ENCODE measurements around the gene DTNBP1. TPM values are rescaled to one million over a fixed set of nuclear protein-coding genes. Genes with fewer than 3 reads are reported as not detected.

Gene DTNBP1
- total and polyA plus RNA-seq, 2 of the 8 experiments (the other 6 are each of a cell fraction or from before 2014, with no cell fraction given): 13.5 to 22.1 TPM

GRCh38 chr6:15627821-15628220 is 35.0 kb downstream of the DTNBP1 start:
- H2AFZ ChIP-seq (ENCODE audit: low read length): no peak overlapping the region
- H2BK12ac ChIP-seq (ENCODE audit: low read depth, low read length): no peak overlapping the region
- H3K4me2 ChIP-seq (ENCODE audit: insufficient read depth in 1 of 2, low read depth in 2 of 2, low read length in 2 of 2): no peak overlapping the region
- no peak overlapping the region for H3K56ac ChIP-seq (replicated peaks; ENCODE audit: insufficient read length, low read depth, low read length)
- peaks cover 2 to 4% of the 10 kb centered on the region in 2 experiments for H4K20me1 ChIP-seq (replicated peaks in 1 of 2; ENCODE audit: control insufficient read depth in 1 of 2, insufficient read depth in 2 of 2, low read length in 2 of 2)
- no peaks in the 10 kb centered on the region for H3K79me1 ChIP-seq (ENCODE audit: low read depth, low read length)
- H3K79me2 ChIP-seq (ENCODE audit: control insufficient read depth in 1 of 2, insufficient read depth in 2 of 2, low read length in 2 of 2): 0 out of 4 replicates have a peak, but pooled peaks cover 0 to 4% of the 10 kb centered on the region in 2 experiments
- ChIA-PET CTCF (ENCODE audit: partially characterized antibody) (interaction anchor here (1.1 to 1.2 kb wide), 2 partner anchors 107 to 578 kb away, joined by 3 to 4 read pairs; no protein-coding TSS in a partner anchor), POLR2A (ENCODE audit: partially characterized antibody) (no interaction called here)
- DNase-seq (ENCODE audit: low read depth in 1 of 2, low spot score in 2 of 2) (no peak), FAIRE-seq (no peak)
- 85% methylated on average over 2 of the region's 2 CpGs; no CpG with 5 or more reads in 1 of the 2 experiments for WGBS, 2 experiments (ENCODE audit: extremely low coverage in 1 of 2, insufficient coverage in 1 of 2, insufficient read length in 1 of 2, insufficient replicate concordance in 2 of 2, low coverage in 1 of 2, low lambda C conversion rate in 2 of 2, missing lambda C conversion rate in 1 of 2)
- no peak overlapping the region for H4K8ac ChIP-seq (ENCODE audit: extremely low read depth, insufficient read depth, low read length)
- no peak overlapping the region for H3K14ac ChIP-seq (ENCODE audit: insufficient read length)
- no peaks in the 10 kb centered on the region for H3K9me3 ChIP-seq (ENCODE audit: insufficient read depth in 2 of 2, low read depth in 1 of 2, low read length in 1 of 2)
- no peak overlapping the region for H2AK5ac ChIP-seq (ENCODE audit: low read depth, low read length)
- H4K5ac ChIP-seq (ENCODE audit: insufficient read length, low read depth, low read length): no peak overlapping the region
- H3K9ac ChIP-seq (replicated peaks in 1 of 4; ENCODE audit: extremely low read depth in 1 of 4, low read depth in 3 of 4, low read length in 3 of 4): no peak overlapping the region
- H3K23me2 ChIP-seq (ENCODE audit: low read depth, low read length): no peaks in the 10 kb centered on the region
- H3K18ac ChIP-seq (ENCODE audit: extremely low read depth, low read length): no peak overlapping the region
- H3K4me1 ChIP-seq (replicated peaks in 1 of 4; ENCODE audit: control insufficient read depth in 3 of 4, insufficient read depth in 4 of 4, low read length in 3 of 4): no peaks in the 10 kb centered on the region
- H2BK15ac ChIP-seq (ENCODE audit: low read length): no peak overlapping the region
- H3K4me3 ChIP-seq (ENCODE audit: extremely low read depth in 1 of 4, insufficient read depth in 2 of 4, low read depth in 3 of 4, low read length in 4 of 4): no peak overlapping the region
- H3K27ac ChIP-seq (ENCODE audit: low read depth, low read length): no peak overlapping the region
- no peaks in the 10 kb centered on the region for H3K27me3 ChIP-seq (replicated peaks in 1 of 4; ENCODE audit: control insufficient read depth in 3 of 4, extremely low read depth in 1 of 4, insufficient read depth in 3 of 4, low read length in 3 of 4)
- H3K4ac ChIP-seq (replicated peaks; ENCODE audit: insufficient read length, low read depth, low read length): no peak overlapping the region
- H3K23ac ChIP-seq (ENCODE audit: insufficient read length): no peak overlapping the region
- no peak overlapping the region for H2BK120ac ChIP-seq (replicated peaks; ENCODE audit: low read depth, low read length)
- H4K91ac ChIP-seq (replicated peaks; ENCODE audit: insufficient read length, low read length): no peak overlapping the region
- no peaks in the 10 kb centered on the region; a peak in 1 of 8 replicates for H3K36me3 ChIP-seq (ENCODE audit: control insufficient read depth in 2 of 4, insufficient read depth in 4 of 4, low read length in 3 of 4)
- no peak overlapping the region for H2BK20ac ChIP-seq (ENCODE audit: low read length)
- TF ChIP-seq MAFK (IDR thresholded peaks at IDR 0.05; ENCODE audit: low read depth, low read length) (no peak), CBX5 (IDR thresholded peaks at IDR 0.05; ENCODE audit: low read depth, low read length) (no peak), E2F6 (IDR thresholded peaks at IDR 0.05) (no peak), CEBPB (IDR thresholded peaks at IDR 0.05; ENCODE audit: low read depth, low read length) (no peak), BRCA1 (IDR thresholded peaks at IDR 0.05; ENCODE audit: low read depth, low read length) (no peak), KDM1A (IDR thresholded peaks at IDR 0.05; ENCODE audit: borderline replicate concordance, low read length) (no peak), SP2 (IDR thresholded peaks at IDR 0.05; ENCODE audit: low read length) (no peak), MAX (IDR thresholded peaks at IDR 0.05) (no peak), CHD1 (IDR thresholded peaks at IDR 0.05; ENCODE audit: low read depth, low read length) (no peak), RBBP5 (IDR thresholded peaks at IDR 0.05; ENCODE audit: borderline replicate concordance, low read depth, low read length) (no peak), JUN (IDR thresholded peaks at IDR 0.05; ENCODE audit: low read depth, low read length) (no peak), EGR1 (IDR thresholded peaks at IDR 0.05; ENCODE audit: borderline replicate concordance, low read depth, low read length) (no peak), NRF1 (IDR thresholded peaks at IDR 0.05; ENCODE audit: low read depth, low read length) (no peak)
- no peak overlapping the region for H2BK5ac ChIP-seq (ENCODE audit: low read depth, low read length)
